Activated T-cell treated with anti-CD3 and anti-CD28 coated beads, Interleukin-2, amount 50 U/mL, for 24 hours (primary cell): ENCODE results near the gene PTPRZ1.

Experiments
- DNase-seq: peaks from one replicate; pipeline ENCODE4 v3.0.0-alpha.2; 2020
- H3K27ac Mint-ChIP-seq: 2 replicates; pipeline ENCODE4 v1.8.0; 2020; ENCODE audit warnings: mild to moderate bottlenecking, mixed read lengths
- H3K27me3 Mint-ChIP-seq: 2 replicates; pipeline ENCODE4 v1.8.0; 2020; ENCODE audit warnings: mixed read lengths
- H3K36me3 Mint-ChIP-seq: 2 replicates; pipeline ENCODE4 v1.8.0; 2020; ENCODE audit warnings: low read depth, mixed read lengths
- H3K4me1 Mint-ChIP-seq: 2 replicates; pipeline ENCODE4 v1.8.0; 2020; ENCODE audit warnings: low read depth, mixed read lengths
- H3K4me3 Mint-ChIP-seq: 2 replicates; pipeline ENCODE4 v1.8.0; 2020; ENCODE audit warnings: mild to moderate bottlenecking, moderate library complexity, mixed read lengths
- H3K9me3 Mint-ChIP-seq: 2 replicates; pipeline ENCODE4 v1.8.0; 2020; ENCODE audit warnings: mixed read lengths

PTPRZ1 gene

DNA sequence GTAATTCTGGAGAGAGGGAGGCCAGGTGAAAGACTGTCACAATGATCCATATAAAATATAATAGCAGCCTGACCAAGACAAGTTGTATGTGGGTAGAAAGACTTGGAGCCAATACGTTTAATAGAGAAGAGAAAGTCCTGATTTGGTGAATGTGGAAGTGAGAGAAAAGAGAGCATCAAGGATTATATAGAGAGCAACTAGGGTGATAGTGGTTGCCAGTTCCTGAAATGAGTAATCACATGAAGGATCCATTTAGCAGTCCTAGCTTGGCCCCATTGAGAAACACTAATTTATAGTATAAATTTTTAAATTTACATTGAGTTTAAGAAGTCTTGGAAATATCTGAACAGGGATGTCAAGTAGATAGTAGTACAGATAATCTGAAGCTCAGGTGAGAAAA lies 197.1 kb downstream of the PTPRZ1 start:
- no peak overlapping the region for H3K27ac Mint-ChIP-seq
- no peak for DNase-seq
- no peaks in the 10 kb centered on the region for H3K4me1 Mint-ChIP-seq
- H3K27me3 Mint-ChIP-seq = no peaks in the 10 kb centered on the region
- H3K9me3 Mint-ChIP-seq = no peaks in the 10 kb centered on the region
- no peaks in the 10 kb centered on the region for H3K36me3 Mint-ChIP-seq
- H3K4me3 Mint-ChIP-seq = no peak overlapping the region

DNA sequence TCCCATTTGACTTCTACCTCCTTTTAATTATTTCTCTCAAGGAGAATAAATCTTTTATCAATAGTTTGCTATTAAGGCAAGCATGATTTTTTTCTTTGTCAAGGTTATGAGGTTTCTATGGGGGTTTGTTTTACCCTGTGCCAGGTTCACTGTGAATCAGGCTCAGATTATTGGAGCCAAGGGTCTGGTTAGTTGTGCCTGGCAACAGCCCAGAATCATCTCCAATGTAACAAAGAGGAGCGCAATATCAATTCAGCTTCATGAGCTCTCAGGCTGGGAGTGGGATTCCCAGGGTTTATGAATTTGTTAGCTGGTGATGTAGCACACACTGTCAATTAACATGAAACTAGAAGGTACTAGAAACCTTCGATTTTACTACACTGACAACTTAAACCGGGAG lies 197.9 kb downstream of the PTPRZ1 start:
- no peaks in the 10 kb centered on the region for H3K27me3 Mint-ChIP-seq
- no peak overlapping the region for H3K4me3 Mint-ChIP-seq
- H3K27ac Mint-ChIP-seq = no peak overlapping the region
- no peak for DNase-seq
- peaks cover 3% of the 10 kb centered on the region for H3K36me3 Mint-ChIP-seq
- peaks cover 4% of the 10 kb centered on the region for H3K9me3 Mint-ChIP-seq
- no peaks in the 10 kb centered on the region for H3K4me1 Mint-ChIP-seq

DNA sequence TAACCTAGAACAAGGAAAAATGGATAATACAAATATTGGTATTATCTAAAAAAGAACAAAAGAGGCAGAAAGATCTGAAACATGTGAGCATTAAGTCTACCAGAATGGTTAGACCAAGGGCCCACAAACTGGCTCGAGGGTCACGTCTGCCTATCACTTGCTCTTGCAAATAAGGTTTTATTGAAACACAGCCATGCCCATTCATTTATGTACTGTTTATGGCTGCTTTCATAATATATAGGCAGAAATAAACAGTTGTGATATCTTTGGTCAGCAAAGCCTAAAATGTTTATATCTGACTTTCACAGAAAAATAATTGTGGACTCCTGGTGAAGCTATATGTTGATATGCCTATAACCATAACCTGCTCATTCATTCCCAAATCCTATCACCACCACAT lies 199.3 kb downstream of the PTPRZ1 start:
- Mint-ChIP-seq H3K4me3 (no peak overlapping the region), H3K27ac (no peak overlapping the region), H3K4me1 (no peaks in the 10 kb centered on the region), H3K9me3 (peaks cover 4% of the 10 kb centered on the region), H3K27me3 (no peaks in the 10 kb centered on the region), H3K36me3 (peaks cover 13% of the 10 kb centered on the region)
- DNase-seq = no peak

DNA sequence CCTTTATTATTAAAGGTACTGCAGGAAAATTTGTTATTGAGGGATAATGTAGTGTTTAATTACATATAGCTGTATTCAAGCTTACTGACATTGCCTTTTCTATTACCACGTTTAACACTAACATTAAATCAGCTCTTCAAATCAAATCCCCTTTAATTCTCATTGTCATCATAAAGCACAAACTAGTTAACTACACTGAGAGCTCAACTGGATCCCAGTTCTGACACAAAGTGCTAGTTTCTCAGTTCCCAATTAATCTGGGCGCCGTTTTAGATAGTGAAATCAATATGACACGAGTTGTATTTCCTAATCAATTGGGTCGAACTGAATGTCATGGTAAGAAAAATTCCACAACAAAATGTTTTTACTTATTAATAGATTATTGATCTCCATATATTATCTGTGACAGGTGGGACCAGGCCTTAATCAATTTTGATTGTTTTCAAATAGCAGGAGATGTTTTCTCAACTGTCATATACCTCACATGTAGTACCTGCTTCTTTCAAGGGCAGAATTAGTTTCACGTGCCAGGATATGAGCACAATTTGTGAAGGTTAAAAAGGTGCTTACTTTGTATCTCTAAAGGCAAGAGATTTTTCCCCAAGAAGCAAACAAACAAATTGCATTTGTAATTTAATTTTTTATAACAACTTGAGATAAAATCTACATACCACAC lies 200.1 kb downstream of the PTPRZ1 start:
- no peaks in the 10 kb centered on the region for H3K27me3 Mint-ChIP-seq

DNA sequence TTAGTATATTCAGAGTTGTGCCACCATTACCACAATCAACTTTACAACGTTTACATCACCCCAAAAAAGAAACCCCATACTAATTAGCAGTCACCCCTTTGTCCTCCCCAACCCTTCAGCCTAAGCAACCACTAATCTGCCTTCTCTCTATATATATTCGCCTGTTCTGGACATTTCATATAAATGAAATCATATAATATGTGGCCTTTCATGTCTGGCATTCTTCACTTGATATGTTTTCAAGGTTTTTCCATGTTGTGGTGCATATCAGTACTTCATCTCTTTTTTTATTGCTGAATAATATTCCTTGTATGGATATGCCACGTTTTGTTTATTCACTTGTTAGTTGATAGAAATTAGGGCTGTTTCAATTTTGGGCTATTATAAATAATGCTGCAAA lies 200.7 kb downstream of the PTPRZ1 start:
- Mint-ChIP-seq H3K4me3 (no peak overlapping the region), H3K9me3 (peaks cover 4% of the 10 kb centered on the region), H3K27ac (no peak overlapping the region), H3K27me3 (no peaks in the 10 kb centered on the region), H3K4me1 (no peaks in the 10 kb centered on the region), H3K36me3 (peaks cover 23% of the 10 kb centered on the region)
- DNase-seq = no peak

More for the DNA sequence above, 200.1 kb downstream of the PTPRZ1 start:
- DNase-seq = no peak
- no peak overlapping the region for H3K27ac Mint-ChIP-seq
- peaks cover 20% of the 10 kb centered on the region for H3K36me3 Mint-ChIP-seq
- H3K4me3 Mint-ChIP-seq = no peak overlapping the region
- H3K9me3 Mint-ChIP-seq = peaks cover 4% of the 10 kb centered on the region
- no peaks in the 10 kb centered on the region for H3K4me1 Mint-ChIP-seq

DNA sequence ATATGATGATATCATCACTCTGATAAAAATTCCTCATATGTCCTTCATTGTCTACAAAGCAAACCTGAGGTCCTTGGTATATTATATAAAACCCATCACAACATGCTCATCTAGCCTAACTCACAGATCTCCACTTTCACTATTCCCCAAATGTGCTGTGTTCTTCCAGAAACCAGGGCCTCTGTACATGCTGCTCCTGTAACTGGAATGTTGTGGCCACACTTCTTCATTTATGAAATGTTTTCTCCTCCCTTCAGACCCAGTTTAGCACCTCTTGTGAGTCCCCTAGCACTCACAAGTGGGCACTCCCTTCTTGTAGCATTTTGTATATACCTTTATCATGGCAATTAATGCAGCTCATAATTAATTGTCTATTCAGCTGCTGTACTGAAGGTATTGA lies 209.2 kb downstream of the PTPRZ1 start:
- Mint-ChIP-seq H3K36me3 (peaks cover 26% of the 10 kb centered on the region), H3K4me1 (no peaks in the 10 kb centered on the region), H3K4me3 (no peak overlapping the region), H3K9me3 (no peaks in the 10 kb centered on the region), H3K27me3 (no peaks in the 10 kb centered on the region), H3K27ac (no peak overlapping the region)
- DNase-seq = no peak

DNA sequence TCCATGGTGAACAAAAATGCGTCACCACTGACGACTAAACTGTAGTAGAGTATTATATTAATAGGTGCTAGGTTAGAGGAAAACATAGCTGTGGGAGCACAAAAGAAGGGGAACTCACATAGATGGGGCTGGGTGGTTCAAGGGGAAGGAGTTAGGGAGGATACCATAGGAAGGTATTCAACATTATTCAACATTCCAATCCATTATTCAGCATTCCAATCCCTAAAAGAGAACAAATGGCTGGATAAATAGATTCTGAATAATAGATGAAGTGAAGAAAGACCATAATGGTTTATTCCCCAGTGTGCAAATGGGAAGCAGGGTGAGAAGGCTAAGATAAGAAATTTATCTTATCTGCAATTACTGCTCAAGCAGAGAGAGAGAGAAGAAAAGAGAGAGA lies 209.7 kb downstream of the PTPRZ1 start:
- no peak overlapping the region for H3K4me3 Mint-ChIP-seq
- DNase-seq = no peak
- no peaks in the 10 kb centered on the region for H3K9me3 Mint-ChIP-seq
- H3K4me1 Mint-ChIP-seq = no peaks in the 10 kb centered on the region
- no peak overlapping the region for H3K27ac Mint-ChIP-seq
- peaks cover 21% of the 10 kb centered on the region for H3K36me3 Mint-ChIP-seq
- H3K27me3 Mint-ChIP-seq = no peaks in the 10 kb centered on the region

DNA sequence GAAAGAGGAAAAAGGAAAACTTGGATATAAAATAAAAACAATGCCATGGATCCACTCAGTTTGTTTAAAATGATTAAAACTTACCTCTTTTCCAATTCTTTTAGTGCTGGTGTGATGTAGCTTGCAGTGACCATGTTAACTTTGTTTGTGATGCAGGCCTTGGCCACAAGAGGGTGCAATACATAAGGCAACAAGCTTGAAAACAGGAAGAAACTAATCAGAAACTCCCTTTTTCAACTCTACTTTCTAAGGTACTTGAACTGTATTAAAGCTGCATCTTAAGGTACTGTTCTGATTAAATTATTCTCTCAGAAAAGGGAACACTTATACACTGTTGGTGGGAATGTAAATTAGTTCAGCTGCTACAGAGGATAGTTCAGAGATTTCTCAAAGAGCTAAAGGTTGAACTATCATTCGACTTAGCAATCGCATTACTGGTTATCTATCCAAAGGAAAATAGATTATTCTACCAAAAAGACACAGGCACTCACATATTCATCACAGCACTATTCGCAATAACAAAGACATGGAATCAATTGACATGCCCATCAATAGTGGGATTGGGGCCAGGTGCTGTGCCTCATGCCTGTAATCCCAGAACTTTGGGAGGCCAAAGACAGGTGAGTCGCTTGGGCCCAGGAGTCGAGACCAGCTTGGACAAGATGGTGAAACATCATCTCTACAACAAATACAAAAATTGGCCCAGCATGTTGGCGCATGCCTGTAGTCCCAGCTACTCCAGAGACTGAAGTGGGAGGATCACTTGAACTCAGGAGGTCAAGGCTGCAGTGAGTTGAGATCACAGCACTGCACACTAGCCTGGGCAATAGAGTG lies 220.2 kb downstream of the PTPRZ1 start:
- H3K27ac Mint-ChIP-seq = no peak overlapping the region
- H3K27me3 Mint-ChIP-seq = no peaks in the 10 kb centered on the region
- H3K4me1 Mint-ChIP-seq = peaks cover 3% of the 10 kb centered on the region
- peak; percentile 54 for DNase-seq
- H3K9me3 Mint-ChIP-seq = no peaks in the 10 kb centered on the region
- H3K4me3 Mint-ChIP-seq = no peak overlapping the region
- peaks cover 1% of the 10 kb centered on the region for H3K36me3 Mint-ChIP-seq

DNA sequence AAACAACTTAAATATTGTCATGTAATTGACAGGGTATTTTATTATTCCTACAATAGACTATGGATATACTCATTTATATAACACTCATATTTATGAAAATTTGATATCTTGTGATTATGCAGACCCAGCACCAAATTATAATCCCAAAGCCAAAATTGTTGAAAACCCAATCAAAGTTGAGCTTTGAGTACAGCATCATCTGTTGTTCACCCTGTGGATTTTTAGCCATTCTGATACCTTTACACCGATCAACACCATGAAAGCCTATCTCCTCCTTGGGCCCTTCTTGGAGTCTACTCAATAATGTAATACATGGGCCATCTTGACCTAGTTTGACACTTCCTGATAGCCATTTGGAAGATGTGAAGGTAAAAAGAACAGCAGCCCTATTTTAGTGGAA lies 221.6 kb downstream of the PTPRZ1 start:
- Mint-ChIP-seq H3K36me3 (peaks cover 3% of the 10 kb centered on the region), H3K4me1 (peaks cover 3% of the 10 kb centered on the region), H3K27ac (no peak overlapping the region), H3K4me3 (no peak overlapping the region), H3K27me3 (no peaks in the 10 kb centered on the region), H3K9me3 (no peaks in the 10 kb centered on the region)
- DNase-seq = no peak

DNA sequence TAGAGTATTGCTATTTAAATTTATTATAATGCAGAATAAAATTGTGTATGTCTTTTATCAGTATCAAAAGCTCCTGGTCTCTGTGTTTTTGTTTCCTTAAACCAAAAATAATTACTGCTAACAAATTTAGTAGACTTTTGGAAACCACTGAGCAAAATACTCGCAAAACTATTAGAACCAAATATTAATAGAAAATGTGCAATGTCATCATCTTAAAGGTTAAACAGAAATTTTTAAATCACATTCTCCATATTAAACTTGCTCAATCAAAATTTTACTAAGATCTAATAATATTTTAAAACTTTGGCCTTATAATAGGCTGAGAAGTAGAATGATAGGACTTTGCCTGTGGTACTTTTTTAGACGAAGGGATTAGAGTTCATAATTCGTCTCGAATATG lies 222.7 kb downstream of the PTPRZ1 start:
- Mint-ChIP-seq H3K4me3 (no peak overlapping the region), H3K36me3 (peaks cover 4% of the 10 kb centered on the region), H3K27me3 (no peaks in the 10 kb centered on the region), H3K27ac (no peak overlapping the region), H3K9me3 (no peaks in the 10 kb centered on the region), H3K4me1 (peaks cover 3% of the 10 kb centered on the region)
- DNase-seq = no peak

DNA sequence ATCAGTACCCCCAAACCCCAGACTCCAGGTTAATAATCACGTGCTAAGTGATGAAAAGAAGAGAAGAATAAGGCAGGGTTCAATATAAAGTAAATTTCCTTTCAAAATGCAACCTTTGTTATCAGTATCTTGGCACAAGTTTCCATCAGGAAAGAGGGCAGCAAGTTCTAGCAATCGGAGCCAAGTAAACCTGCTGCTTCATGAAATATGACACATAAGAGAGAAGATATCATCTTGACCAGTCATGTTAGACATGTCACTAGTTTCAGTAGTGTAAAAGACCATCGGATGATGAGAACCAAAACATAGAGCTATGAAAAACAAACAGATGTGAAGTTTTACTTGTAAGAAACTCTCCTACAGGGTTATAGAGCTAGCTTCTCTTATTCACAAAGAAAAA lies 227.1 kb downstream of the PTPRZ1 start:
- Mint-ChIP-seq H3K27ac (no peak overlapping the region), H3K9me3 (peaks cover 18% of the 10 kb centered on the region), H3K36me3 (peaks cover 28% of the 10 kb centered on the region), H3K4me3 (no peak overlapping the region), H3K4me1 (no peaks in the 10 kb centered on the region), H3K27me3 (no peaks in the 10 kb centered on the region)
- no peak for DNase-seq

DNA sequence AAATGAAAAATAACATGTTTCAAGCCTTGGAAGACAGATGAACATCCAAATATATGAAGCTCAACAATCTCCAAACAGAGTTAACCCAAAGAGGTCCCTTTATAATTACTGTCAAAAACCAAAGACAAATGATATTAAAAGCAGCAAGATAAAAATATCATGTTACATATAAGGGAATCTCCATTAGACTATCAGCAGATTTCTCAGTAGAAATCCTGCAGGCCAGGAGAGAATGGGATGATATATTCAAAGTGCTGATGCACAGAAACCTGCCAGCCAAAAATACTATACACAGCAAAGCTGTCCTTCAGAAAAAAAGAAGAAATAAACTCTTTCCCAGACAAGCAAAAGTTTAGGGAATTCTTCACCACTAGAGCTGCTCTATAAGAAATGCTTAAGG lies 230.1 kb downstream of the PTPRZ1 start:
- no peaks in the 10 kb centered on the region for H3K27me3 Mint-ChIP-seq
- peaks cover 37% of the 10 kb centered on the region for H3K9me3 Mint-ChIP-seq
- no peak for DNase-seq
- peaks cover 46% of the 10 kb centered on the region for H3K36me3 Mint-ChIP-seq
- no peak overlapping the region for H3K27ac Mint-ChIP-seq
- no peaks in the 10 kb centered on the region for H3K4me1 Mint-ChIP-seq
- no peak overlapping the region for H3K4me3 Mint-ChIP-seq
